GM18870 (cell line): ENCODE results near the gene SIDT2.
"Not testable (repeated sequence)": the region's sequence is repeated elsewhere in the genome, so short reads cannot be mapped to it uniquely, and the experiment has no call there.

ENCODE experiments used
- ATAC-seq: cut with Tn5 transposase; IDR thresholded peaks from one replicate; pipeline ENCODE4 v1.9.1; 2021; ENCODE audit warnings: moderate library complexity; ENCODE audit not compliant: unreplicated experiment

Gene SIDT2

GRCh38 chr11:117171404-117172061 is 7.0 kb upstream of the SIDT2 start:
- no peak for ATAC-seq

- ATAC-seq, result no peak
Observed at GRCh38 chr11:117172724-117173421, 5.7 kb upstream of the SIDT2 start.

- ATAC-seq, result no peak
Observed at GRCh38 chr11:117175104-117175503, 3.4 kb upstream of the SIDT2 start.

GRCh38 chr11:117175781-117176180 is 2.8 kb upstream of the SIDT2 start:
- ATAC-seq, result no peak

- ATAC-seq, result no peak
Observed at GRCh38 chr11:117176186-117176585, 2.4 kb upstream of the SIDT2 start.

- no peak for ATAC-seq
Observed at GRCh38 chr11:117177534-117178209, 871 bp upstream of the SIDT2 start.

GRCh38 chr11:117179048-117179999 is 781 bp downstream of the SIDT2 start:
- ATAC-seq, result no peak

GRCh38 chr11:117180020-117180419 is 1.5 kb downstream of the SIDT2 start:
- ATAC-seq, result no peak

GRCh38 chr11:117180661-117181585 is 2.4 kb downstream of the SIDT2 start:
- ATAC-seq, result no peak

GRCh38 chr11:117181586-117182550 is 3.3 kb downstream of the SIDT2 start:
- ATAC-seq, result no peak

GRCh38 chr11:117182551-117182935 is 4.0 kb downstream of the SIDT2 start:
- no peak for ATAC-seq

- ATAC-seq, result not testable (repeated sequence)
Observed at GRCh38 chr11:117183178-117183577, 4.6 kb downstream of the SIDT2 start.

- no peak for ATAC-seq
Observed at GRCh38 chr11:117183724-117184349, 5.3 kb downstream of the SIDT2 start.

- no peak for ATAC-seq
Observed at GRCh38 chr11:117185736-117186430, 7.3 kb downstream of the SIDT2 start.

- ATAC-seq, result no peak
Observed at GRCh38 chr11:117186431-117186761, 7.9 kb downstream of the SIDT2 start.

GRCh38 chr11:117187007-117187406 is 8.5 kb downstream of the SIDT2 start:
- ATAC-seq, result no peak

- no peak for ATAC-seq
Observed at GRCh38 chr11:117187428-117187798, 8.9 kb downstream of the SIDT2 start.
